OCI-LY1 (cell line): Measurements from ENCODE around the gene TCF7.

ENCODE experiments used
- CTCF ChIP-seq: fragments of 200-600 bp; sonication (generic), shearing (Covaris generic); IDR thresholded peaks from 2 replicates; pipeline ENCODE4 v1.5.1; 2017; ENCODE audit warnings: mild to moderate bottlenecking, antibody characterized with exemption, low read length, moderate library complexity, mixed read lengths
- EZH2 ChIP-seq: fragments of 200-600 bp; sonication (generic), shearing (Covaris generic); IDR thresholded peaks from 2 replicates; pipeline ENCODE4 v1.8.0; 2017; ENCODE audit warnings: borderline replicate concordance, mixed run types, mild to moderate bottlenecking, antibody characterized with exemption, low read length, moderate library complexity, mixed read lengths

GRCh38 chr5:134069553-134069952 is 44.9 kb upstream of the TCF7 start:
- TF ChIP-seq CTCF, result no peak
- no peak for TF ChIP-seq EZH2
